Testis (tissue), 3 donors: ENCODE measurements around the gene CSTB. TPM values are rescaled to one million over a fixed set of nuclear protein-coding genes. Genes with fewer than 3 reads are reported as not detected.

ENCODE experiments used
- DNase-seq: peaks from one replicate; pipeline ENCODE4 v3.0.0-alpha.2; 2019
- H3K27ac ChIP-seq, 2 donors: fragments of 200-600 bp; sonication (generic); one replicate each; pipeline ENCODE4 v1.5.1; 2019
- H3K27me3 ChIP-seq: fragments of 200-600 bp; sonication (generic); one replicate; pipeline ENCODE4 v1.5.1; 2019
- H3K36me3 ChIP-seq: fragments of 200-600 bp; sonication (generic); one replicate; pipeline ENCODE4 v1.5.1; 2017; ENCODE audit warnings: low read depth; ENCODE audit errors: missing control alignments
- H3K4me1 ChIP-seq: fragments of 200-600 bp; sonication (generic); one replicate; pipeline ENCODE4 v1.5.1; 2019
- H3K4me3 ChIP-seq, 2 donors: fragments of 200-600 bp; sonication (generic); one replicate each; pipeline ENCODE4 v1.5.1; 2017 to 2019
- H3K9me3 ChIP-seq: fragments of 200-600 bp; sonication (generic); one replicate; pipeline ENCODE4 v1.5.1; 2017
- POLR2A ChIP-seq: fragments of 450-650 bp; IDR thresholded peaks from one replicate; pipeline ENCODE4 v1.6.1; 2017; ENCODE audit warnings: antibody characterized with exemption, mild to moderate bottlenecking, moderate library complexity
- WGBS, 2 donors: methylation state at CpG; one replicate each; pipeline ENCODE4 v1.1.5; 2018; 5-methylcytosine and 5-hydroxymethylcytosine counted together
- intact Hi-C: fragments of 100-400 bp; cut with DNase I; formaldehyde crosslinking; loops from one replicate; pipeline ENCODE4 v1.15.1; 2023; ENCODE audit warnings: low total_unique reads
- polyA plus RNA-seq: library from polyadenylated mRNA; stranded (reverse); fragments of 350-450 nt; fragmentation: Illumina TruSeq; extraction: RNeasy Lipid Tissue Mini Kit (QIAGEN cat#74804); gene quantifications from one replicate; pipeline ENCODE4 v1.2.3, GENCODE V29; 2014; ENCODE audit warnings: low read depth, low replicate concordance; ENCODE audit not compliant: insufficient read depth
- total RNA-seq, 2 donors: library from RNA; depleted of rRNA; stranded (reverse); fragments of >200 nt; gene quantifications; one replicate each; pipeline ENCODE4 v1.2.3, GENCODE V29; 2016
- TF ChIP-seq, protein P1 (sequence below), 3 experiments: fragments of 450-650 bp in 2 of 3; fragments of 200-600 bp in 1 of 3; sonication (generic) in 1 of 3; IDR thresholded peaks; one replicate each; pipeline ENCODE4 v1.5.1; 2016 to 2019; ENCODE audit warnings: antibody characterized with exemption in 3 of 3, mild to moderate bottlenecking in 2 of 3, moderate library complexity in 1 of 3

CSTB gene
- total and polyA plus RNA-seq, 3 donors from 2014 or later, result 23.9 to 49.5 (median 31.0) TPM

DNA sequence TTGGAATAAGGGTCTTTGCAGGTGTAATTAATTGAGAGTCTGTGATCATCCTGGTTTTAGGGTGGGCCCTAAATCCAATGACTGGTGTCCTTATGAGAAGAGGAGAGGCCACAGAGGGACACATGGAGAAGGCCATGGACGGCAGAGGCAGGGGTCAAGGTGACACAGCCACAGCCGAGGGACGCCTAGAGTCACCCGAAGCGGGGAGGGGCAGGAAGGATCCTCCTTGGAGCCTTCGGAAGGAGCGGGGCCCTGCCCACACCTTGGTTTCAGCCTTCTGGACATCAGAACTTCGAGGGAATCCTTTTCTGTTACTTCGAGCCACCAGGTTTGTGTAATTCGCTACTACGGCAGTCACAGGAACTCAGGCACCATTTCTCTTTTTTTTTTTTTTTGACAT is 44.4 kb upstream of the CSTB start:
- no peak for DNase-seq
- Histone ChIP-seq H3K4me1 (no peaks in the 10 kb centered on the region), H3K4me3 (no peak overlapping the region), H3K36me3 (no peaks in the 10 kb centered on the region), H3K27me3 (no peaks in the 10 kb centered on the region), H3K27ac (no peak overlapping the region), H3K9me3 (no peaks in the 10 kb centered on the region)
- TF ChIP-seq, protein P1, sequence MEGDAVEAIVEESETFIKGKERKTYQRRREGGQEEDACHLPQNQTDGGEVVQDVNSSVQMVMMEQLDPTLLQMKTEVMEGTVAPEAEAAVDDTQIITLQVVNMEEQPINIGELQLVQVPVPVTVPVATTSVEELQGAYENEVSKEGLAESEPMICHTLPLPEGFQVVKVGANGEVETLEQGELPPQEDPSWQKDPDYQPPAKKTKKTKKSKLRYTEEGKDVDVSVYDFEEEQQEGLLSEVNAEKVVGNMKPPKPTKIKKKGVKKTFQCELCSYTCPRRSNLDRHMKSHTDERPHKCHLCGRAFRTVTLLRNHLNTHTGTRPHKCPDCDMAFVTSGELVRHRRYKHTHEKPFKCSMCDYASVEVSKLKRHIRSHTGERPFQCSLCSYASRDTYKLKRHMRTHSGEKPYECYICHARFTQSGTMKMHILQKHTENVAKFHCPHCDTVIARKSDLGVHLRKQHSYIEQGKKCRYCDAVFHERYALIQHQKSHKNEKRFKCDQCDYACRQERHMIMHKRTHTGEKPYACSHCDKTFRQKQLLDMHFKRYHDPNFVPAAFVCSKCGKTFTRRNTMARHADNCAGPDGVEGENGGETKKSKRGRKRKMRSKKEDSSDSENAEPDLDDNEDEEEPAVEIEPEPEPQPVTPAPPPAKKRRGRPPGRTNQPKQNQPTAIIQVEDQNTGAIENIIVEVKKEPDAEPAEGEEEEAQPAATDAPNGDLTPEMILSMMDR (IDR thresholded peaks at IDR 0.05), result no peak
- TF ChIP-seq POLR2A, result no peak
- intact Hi-C loops, result no loop called here
- WGBS, 2 donors, result 95% methylated on average over 10 to 11 of the region's 11 CpGs

DNA sequence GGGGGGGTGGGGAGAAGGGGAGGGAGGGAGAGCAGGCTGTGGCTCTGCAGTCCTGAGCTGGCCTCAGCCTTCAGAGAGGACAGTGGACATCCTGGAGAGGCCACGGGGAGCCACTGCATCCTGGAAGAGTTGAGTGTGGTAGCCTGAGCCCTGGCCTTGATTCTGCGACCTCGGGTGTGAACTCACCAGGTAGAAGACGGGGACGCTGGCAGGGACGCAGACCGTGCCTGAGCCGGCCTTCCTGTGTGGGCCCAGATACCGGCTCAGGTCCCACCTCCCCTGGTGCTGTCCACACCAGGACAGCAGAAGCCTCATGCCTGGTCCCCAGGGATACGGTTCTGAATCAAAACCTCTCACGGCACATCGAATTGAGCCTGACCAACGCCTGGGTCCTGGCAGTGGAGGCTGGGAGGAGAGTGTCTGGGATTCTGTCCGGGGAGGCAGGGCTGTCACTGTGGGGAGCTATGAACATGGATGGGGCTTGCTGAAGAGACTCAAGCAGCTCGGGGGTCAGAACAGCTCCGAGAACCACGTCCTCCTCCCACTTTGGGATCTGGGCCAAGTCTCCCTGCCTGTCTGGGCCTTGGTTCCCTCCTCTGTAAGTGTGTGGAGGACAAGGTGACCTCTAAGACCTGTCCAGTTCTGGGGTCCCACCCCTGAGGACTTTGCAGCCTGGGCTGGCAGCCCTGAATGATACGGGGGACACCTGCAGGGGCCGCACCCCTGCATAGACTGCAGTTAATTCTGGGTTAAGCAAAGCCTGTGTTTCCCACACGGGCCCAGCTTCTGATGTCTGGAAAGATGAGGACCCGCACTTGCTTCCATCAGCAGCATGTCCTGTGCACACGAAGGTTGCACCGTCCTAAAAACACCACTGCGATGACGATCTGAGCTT is 43.6 kb upstream of the CSTB start:
- intact Hi-C loops, result no loop called here
- H3K27me3 ChIP-seq, result no peaks in the 10 kb centered on the region
- TF ChIP-seq POLR2A, result no peak
- TF ChIP-seq, protein P1 (IDR thresholded peaks at IDR 0.05), result no peak
- H3K36me3 ChIP-seq, result no peaks in the 10 kb centered on the region
- WGBS, 2 donors, result 91 to 97% methylated on average over 7 to 25 of the region's 25 CpGs
- no peak overlapping the region for H3K27ac ChIP-seq
- DNase-seq, result no peak
- no peaks in the 10 kb centered on the region for H3K9me3 ChIP-seq
- H3K4me1 ChIP-seq, result no peaks in the 10 kb centered on the region
- H3K4me3 ChIP-seq, result no peak overlapping the region

DNA sequence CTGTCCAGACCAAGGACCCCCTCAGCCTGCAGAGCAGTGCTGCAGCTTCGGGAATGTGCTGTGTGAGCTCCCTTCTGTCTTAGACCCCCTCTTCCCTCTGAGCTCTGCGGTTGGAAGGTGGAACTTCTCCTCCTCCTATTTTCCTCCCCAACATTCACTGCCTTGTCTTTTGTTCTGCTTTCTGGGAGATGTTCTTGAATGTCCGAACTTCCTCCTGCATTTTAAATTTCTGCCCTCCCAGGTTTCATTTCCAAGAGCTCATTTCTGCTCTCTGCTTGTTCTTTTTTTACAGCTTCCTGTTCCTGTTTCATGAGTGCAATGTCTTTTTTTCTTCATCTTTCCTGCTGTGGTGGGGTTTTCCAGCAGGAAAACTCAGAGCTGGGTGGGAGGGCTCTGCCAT is 42.6 kb upstream of the CSTB start:
- H3K4me3 ChIP-seq, result no peak overlapping the region
- WGBS, 2 donors, result 85 to 88% methylated on average over 3 of the region's 3 CpGs
- H3K36me3 ChIP-seq, result no peaks in the 10 kb centered on the region
- DNase-seq, result no peak
- intact Hi-C loops, result no loop called here
- no peaks in the 10 kb centered on the region for H3K27me3 ChIP-seq
- H3K27ac ChIP-seq, result no peak overlapping the region
- H3K4me1 ChIP-seq, result no peaks in the 10 kb centered on the region
- TF ChIP-seq, protein P1 (IDR thresholded peaks at IDR 0.05), result no peak
- no peaks in the 10 kb centered on the region for H3K9me3 ChIP-seq

DNA sequence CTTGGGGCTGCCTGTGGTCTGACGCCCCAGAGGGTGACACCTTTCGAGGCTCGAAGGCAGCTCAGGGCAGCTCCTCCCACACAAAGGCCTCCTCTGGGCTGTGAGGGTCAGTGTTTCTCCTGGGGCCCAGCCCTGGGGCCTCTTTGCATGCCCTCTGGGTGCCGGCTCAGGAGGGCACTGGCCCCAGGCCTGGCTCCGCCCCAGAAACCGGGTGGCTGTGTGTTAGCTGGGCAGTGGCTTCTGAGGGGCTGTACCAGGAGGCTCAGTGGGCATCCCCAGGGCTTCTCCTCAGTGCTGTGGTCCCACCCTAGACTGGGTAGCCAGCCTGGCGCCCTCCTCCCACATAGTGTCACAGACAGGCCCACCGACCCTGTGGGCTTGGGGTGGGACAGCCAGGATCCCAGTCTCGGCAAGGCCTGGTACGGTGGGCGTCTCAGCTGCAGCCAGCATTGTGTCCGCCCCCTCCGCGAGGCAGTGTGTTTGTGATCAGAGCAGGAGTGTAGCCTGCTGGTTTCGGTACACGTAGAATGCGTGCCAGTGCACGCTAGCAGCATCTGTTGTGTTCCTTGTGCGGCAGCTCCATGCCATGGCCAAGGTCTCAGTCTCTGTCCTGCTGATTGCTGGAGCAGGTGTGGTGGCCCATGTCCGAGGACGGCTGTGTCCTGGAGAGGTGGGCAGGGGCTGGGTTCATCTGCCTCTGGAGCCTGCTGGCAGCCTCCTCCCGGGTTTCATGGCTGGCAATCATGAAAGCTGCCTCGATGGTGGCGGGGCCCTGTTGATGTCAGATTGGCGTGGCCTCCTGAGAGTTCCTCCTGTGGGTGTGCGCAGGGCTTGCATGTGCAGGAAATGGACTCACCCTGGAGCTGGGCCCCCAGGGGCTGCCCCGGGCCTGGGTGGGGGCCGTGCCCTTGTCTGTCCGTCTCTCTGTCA is 41.3 kb upstream of the CSTB start:
- Histone ChIP-seq H3K36me3 (no peaks in the 10 kb centered on the region), H3K27ac (no peak overlapping the region), H3K9me3 (no peaks in the 10 kb centered on the region), H3K4me3 (no peak overlapping the region), H3K4me1 (no peaks in the 10 kb centered on the region), H3K27me3 (no peaks in the 10 kb centered on the region)
- DNase-seq, result no peak
- 91 to 98% methylated on average over 8 to 29 of the region's 29 CpGs for WGBS, 2 donors
- TF ChIP-seq, protein P1 (IDR thresholded peaks at IDR 0.05), result no peak
- TF ChIP-seq POLR2A, result no peak
- intact Hi-C loops, result no loop called here
